Mesendoderm (in vitro differentiated cells): ENCODE results near the gene CDK16.

Source experiments
- DNase-seq: peaks from one replicate; pipeline ENCODE4 v3.0.0; 2013
- H2AK5ac ChIP-seq: 2 replicates; pipeline ENCODE4 v1.6.1; 2013; ENCODE audit warnings: low read length, inconsistent platforms
- H2BK120ac ChIP-seq: 2 replicates; pipeline ENCODE4 v1.6.1; 2013; ENCODE audit warnings: low read depth, mild to moderate bottlenecking, low read length, moderate library complexity, mixed read lengths
- H2BK15ac ChIP-seq: replicated peaks from 2 replicates; pipeline ENCODE4 v1.6.1; 2013; ENCODE audit warnings: low read depth, mild to moderate bottlenecking, moderate library complexity
- H2BK5ac ChIP-seq: 2 replicates; pipeline ENCODE4 v1.6.1; 2013; ENCODE audit warnings: low read length, inconsistent platforms
- H3K18ac ChIP-seq: 2 replicates; pipeline ENCODE4 v1.6.1; 2013; ENCODE audit warnings: mild to moderate bottlenecking, low read length, mixed read lengths
- H3K23ac ChIP-seq: one replicate; pipeline ENCODE4 v1.6.1; 2013; ENCODE audit warnings: low read length
- H3K27ac ChIP-seq: 2 replicates; pipeline ENCODE4 v1.5.1; 2013; ENCODE audit warnings: low read depth, mild to moderate bottlenecking, inconsistent platforms, low read length, moderate library complexity
- H3K27me3 ChIP-seq: 2 replicates; pipeline ENCODE4 v1.6.1; 2013; ENCODE audit warnings: low read length, control low read depth, mild to moderate bottlenecking, inconsistent platforms; ENCODE audit not compliant: insufficient read depth, poor library complexity
- H3K36me3 ChIP-seq: 2 replicates; pipeline ENCODE4 v1.6.1; 2013; ENCODE audit warnings: low read length, inconsistent platforms; ENCODE audit not compliant: control insufficient read depth, insufficient read depth
- H3K4ac ChIP-seq: one replicate; pipeline ENCODE4 v1.6.1; 2013; ENCODE audit warnings: low read depth, mild to moderate bottlenecking, low read length, moderate library complexity
- H3K4me1 ChIP-seq: 2 replicates; pipeline ENCODE4 v1.6.1; 2013; ENCODE audit warnings: low read depth, low read length, inconsistent platforms; ENCODE audit not compliant: control insufficient read depth
- H3K4me2 ChIP-seq: 2 replicates; pipeline ENCODE4 v1.6.1; 2013; ENCODE audit warnings: low read length
- H3K4me3 ChIP-seq: 2 replicates; pipeline ENCODE4 v1.5.1; 2013; ENCODE audit warnings: mild to moderate bottlenecking, low read length
- H3K56ac ChIP-seq: one replicate; pipeline ENCODE4 v1.6.1; 2013; ENCODE audit warnings: low read length
- H3K79me1 ChIP-seq: 2 replicates; pipeline ENCODE4 v1.6.1; 2013; ENCODE audit warnings: low read length, inconsistent platforms
- H3K79me2 ChIP-seq: 2 replicates; pipeline ENCODE4 v1.6.1; 2013; ENCODE audit warnings: mild to moderate bottlenecking, low read length; ENCODE audit not compliant: control insufficient read depth, insufficient read depth
- H3K9ac ChIP-seq: 2 replicates; pipeline ENCODE4 v1.6.1; 2013; ENCODE audit warnings: low read length, inconsistent platforms
- H4K5ac ChIP-seq: one replicate; pipeline ENCODE4 v1.6.1; 2013; ENCODE audit warnings: low read length
- H4K8ac ChIP-seq: one replicate; pipeline ENCODE4 v1.6.1; 2013; ENCODE audit warnings: low read depth, mild to moderate bottlenecking, control low read depth, low read length, moderate library complexity
- WGBS: extraction: QIAGEN DNeasy Blood & Tissue Kit; methylation state at CpG from one replicate; pipeline ENCODE4 v1.1.7; 2013; ENCODE audit warnings: low lambda C conversion rate, missing lambda C conversion rate; ENCODE audit not compliant: insufficient coverage; ENCODE audit errors: extremely low coverage; 5-methylcytosine and 5-hydroxymethylcytosine counted together

CDK16 gene

DNA sequence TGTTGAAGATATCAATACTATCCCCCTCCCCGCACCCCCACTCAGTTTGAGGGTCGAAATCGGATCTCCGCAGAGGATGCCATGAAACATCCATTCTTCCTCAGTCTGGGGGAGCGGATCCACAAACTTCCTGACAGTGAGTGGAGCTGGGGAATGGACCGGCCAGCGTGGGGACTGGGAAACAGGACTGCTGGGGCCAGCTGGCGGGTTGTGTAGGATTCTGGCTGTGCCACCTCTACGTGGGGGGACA is 8.8 kb downstream of the CDK16 start:
- Histone ChIP-seq H2AK5ac (no peak overlapping the region), H3K4me1 (no peaks in the 10 kb centered on the region), H4K5ac (no peak overlapping the region), H3K56ac (no peak overlapping the region), H2BK15ac (no peak overlapping the region), H3K27ac (no peak overlapping the region), H3K36me3 (peaks cover 2% of the 10 kb centered on the region), H4K8ac (no peak overlapping the region), H3K9ac (no peak overlapping the region), H3K23ac (no peak overlapping the region), H3K4ac (no peak overlapping the region), H3K4me3 (no peak overlapping the region), H3K4me2 (no peak overlapping the region), H3K79me1 (no peaks in the 10 kb centered on the region), H3K79me2 (no peaks in the 10 kb centered on the region), H3K27me3 (no peaks in the 10 kb centered on the region), H2BK5ac (no peak overlapping the region), H2BK120ac (no peak overlapping the region), H3K18ac (no peak overlapping the region)
- DNase-seq, result no peak
- WGBS, result no CpG with 5 or more reads among the region's 9 CpGs

DNA sequence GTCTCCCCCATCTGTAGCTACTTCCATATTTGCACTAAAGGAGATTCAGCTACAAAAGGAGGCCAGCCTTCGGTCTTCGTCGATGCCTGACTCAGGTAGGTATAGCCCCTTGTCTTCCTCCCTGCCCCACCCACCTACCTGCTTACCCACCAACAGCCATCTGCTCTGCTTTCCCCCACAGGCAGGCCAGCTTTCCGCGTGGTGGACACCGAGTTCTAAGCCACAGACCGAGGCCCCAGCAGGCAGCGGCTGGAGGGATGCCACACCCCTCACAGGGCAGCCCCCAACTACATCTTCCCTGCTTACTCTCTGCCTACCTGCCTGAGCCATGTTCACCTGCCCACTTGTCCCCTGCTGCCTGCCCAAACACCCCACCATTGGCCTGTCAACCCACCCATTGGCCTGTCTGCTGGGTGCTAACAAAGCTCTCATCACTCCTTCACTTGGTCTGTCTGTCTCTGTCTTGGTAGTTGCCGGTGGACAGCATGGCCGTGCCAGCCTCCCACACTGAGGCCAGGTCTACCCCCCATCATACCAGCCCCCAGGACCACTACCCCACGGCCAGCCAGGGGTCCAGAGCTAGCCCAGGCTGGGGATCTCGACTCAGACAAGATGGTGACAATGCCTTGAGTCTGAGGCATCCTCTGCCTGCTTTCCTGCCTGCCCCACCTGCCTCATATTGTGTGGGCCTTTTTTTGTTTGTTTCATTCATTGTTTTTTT is 10.2 kb downstream of the CDK16 start:
- Histone ChIP-seq H3K4ac (no peak overlapping the region), H2BK5ac (no peak overlapping the region), H3K36me3 (peaks cover 2% of the 10 kb centered on the region), H3K4me2 (no peak overlapping the region), H3K4me1 (no peaks in the 10 kb centered on the region), H2BK120ac (no peak overlapping the region), H3K18ac (no peak overlapping the region), H3K27me3 (no peaks in the 10 kb centered on the region), H3K27ac (no peak overlapping the region), H4K8ac (no peak overlapping the region), H4K5ac (no peak overlapping the region), H2BK15ac (no peak overlapping the region), H3K23ac (no peak overlapping the region), H3K79me1 (no peaks in the 10 kb centered on the region), H2AK5ac (no peak overlapping the region), H3K4me3 (no peak overlapping the region), H3K9ac (no peak overlapping the region), H3K56ac (no peak overlapping the region), H3K79me2 (no peaks in the 10 kb centered on the region)
- no peak for DNase-seq
- WGBS, result no CpG with 5 or more reads among the region's 12 CpGs

DNA sequence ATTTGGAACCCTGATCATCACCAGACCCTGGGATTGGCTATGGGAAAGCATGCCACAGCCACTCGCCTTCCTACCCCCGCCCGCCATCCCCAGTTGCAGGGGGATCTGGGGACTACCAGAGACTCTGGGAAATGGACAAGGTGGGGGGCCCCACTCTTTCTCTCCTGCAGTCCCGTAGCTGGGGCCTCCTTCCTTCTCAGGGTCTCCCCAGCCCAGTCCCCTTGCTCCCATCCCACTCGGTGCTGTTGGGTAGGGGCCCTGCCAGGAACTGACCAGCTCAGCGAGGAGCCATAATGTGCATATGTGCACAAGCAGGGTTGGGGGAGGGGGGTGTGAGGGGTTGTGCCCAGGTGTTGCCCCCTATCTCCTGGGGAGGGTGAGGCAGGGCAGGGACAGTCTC is 10.9 kb downstream of the CDK16 start:
- DNase-seq, result no peak

DNA sequence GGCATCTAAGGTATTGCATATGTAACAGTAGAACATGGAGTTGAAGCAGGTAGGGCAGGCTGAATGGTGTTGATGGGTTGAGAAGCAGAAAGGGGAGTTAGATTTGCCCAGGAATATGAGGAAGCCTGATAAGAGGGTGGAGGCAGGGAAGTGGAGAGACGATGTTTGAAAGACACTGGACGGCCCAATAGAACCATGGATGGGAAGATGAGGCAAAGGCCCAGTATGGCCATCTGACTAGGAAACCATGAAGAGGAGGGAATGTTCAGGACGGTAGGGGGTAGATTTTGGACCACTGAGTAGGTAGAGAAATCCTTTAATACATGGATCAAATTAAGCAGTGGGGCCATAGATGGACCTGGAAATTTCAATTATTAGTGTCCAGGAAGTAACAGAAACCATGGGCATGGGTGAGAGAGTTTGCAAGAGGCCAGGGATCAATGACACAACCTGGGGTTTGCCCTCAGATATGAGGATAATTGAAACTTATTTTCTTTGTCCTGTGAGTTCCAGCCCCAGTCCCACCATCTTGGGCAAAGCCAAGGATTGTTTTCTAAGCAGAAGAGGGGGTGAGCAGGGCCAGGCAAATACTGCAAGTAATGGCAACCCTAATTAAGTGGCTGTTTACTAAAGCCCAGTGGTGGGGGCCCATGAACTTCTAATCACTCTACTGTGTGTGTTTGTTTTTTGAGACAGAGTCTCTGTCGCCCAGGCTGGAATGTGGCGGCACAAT is 11.8 kb downstream of the CDK16 start:
- H3K23ac ChIP-seq, result no peak overlapping the region
- no peaks in the 10 kb centered on the region for H3K79me1 ChIP-seq
- no peaks in the 10 kb centered on the region for H3K4me1 ChIP-seq
- H2AK5ac ChIP-seq, result no peak overlapping the region
- H3K36me3 ChIP-seq, result peaks cover 2% of the 10 kb centered on the region
- H3K9ac ChIP-seq, result no peak overlapping the region
- H4K8ac ChIP-seq, result no peak overlapping the region
- no peak overlapping the region for H3K4me3 ChIP-seq
- no peak overlapping the region for H2BK5ac ChIP-seq
- no CpG with 5 or more reads among the region's 5 CpGs for WGBS
- H3K4ac ChIP-seq, result no peak overlapping the region
- no peak overlapping the region for H3K4me2 ChIP-seq
- H4K5ac ChIP-seq, result no peak overlapping the region
- H3K79me2 ChIP-seq, result peaks cover 2% of the 10 kb centered on the region
- no peak overlapping the region for H3K27ac ChIP-seq
- H2BK15ac ChIP-seq, result no peak overlapping the region
- H3K56ac ChIP-seq, result no peak overlapping the region
- no peak for DNase-seq
- no peak overlapping the region for H2BK120ac ChIP-seq
- no peaks in the 10 kb centered on the region for H3K27me3 ChIP-seq
- H3K18ac ChIP-seq, result no peak overlapping the region

More for the DNA sequence above, 10.9 kb downstream of the CDK16 start:
- Histone ChIP-seq H4K8ac (no peak overlapping the region), H2BK120ac (no peak overlapping the region), H3K27me3 (no peaks in the 10 kb centered on the region), H3K4ac (no peak overlapping the region), H3K18ac (no peak overlapping the region), H3K79me1 (no peaks in the 10 kb centered on the region), H3K79me2 (no peaks in the 10 kb centered on the region), H3K27ac (no peak overlapping the region), H3K36me3 (peaks cover 2% of the 10 kb centered on the region), H3K23ac (no peak overlapping the region), H2BK15ac (no peak overlapping the region), H3K4me2 (no peak overlapping the region), H3K56ac (no peak overlapping the region), H4K5ac (no peak overlapping the region), H2BK5ac (no peak overlapping the region), H3K4me1 (no peaks in the 10 kb centered on the region), H2AK5ac (no peak overlapping the region), H3K9ac (no peak overlapping the region), H3K4me3 (no peak overlapping the region)
- WGBS, result no CpG with 5 or more reads among the region's 6 CpGs

DNA sequence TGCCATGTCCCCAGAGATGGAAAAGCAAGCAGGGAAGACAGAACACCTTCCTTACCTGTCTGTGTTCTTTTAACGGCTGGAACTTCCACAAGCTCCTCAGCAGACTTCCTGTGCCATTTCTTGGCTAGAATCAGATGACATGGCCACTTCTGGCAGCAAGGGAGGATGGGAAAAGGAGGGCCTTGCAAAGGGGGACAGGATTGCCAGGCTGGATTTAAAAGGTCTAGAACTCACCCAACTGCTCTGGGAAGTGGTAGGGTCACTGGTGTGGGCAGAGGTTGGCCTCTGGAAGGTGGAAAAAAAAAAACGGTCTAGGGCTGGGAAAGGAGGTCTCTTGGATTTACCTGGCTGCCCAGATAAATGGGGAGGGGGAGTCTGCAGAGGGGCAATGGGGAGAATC is 12.7 kb downstream of the CDK16 start:
- Histone ChIP-seq H3K9ac (no peak overlapping the region), H3K27me3 (no peaks in the 10 kb centered on the region), H2AK5ac (no peak overlapping the region), H3K4me1 (no peaks in the 10 kb centered on the region), H3K36me3 (peaks cover 2% of the 10 kb centered on the region), H4K5ac (no peak overlapping the region), H2BK15ac (no peak overlapping the region), H2BK5ac (no peak overlapping the region), H3K56ac (no peak overlapping the region), H3K4me2 (no peak overlapping the region), H3K4ac (no peak overlapping the region), H3K18ac (no peak overlapping the region), H3K79me1 (no peaks in the 10 kb centered on the region), H3K23ac (no peak overlapping the region), H3K79me2 (peaks cover 10% of the 10 kb centered on the region), H2BK120ac (no peak overlapping the region), H3K4me3 (no peak overlapping the region), H4K8ac (no peak overlapping the region), H3K27ac (no peak overlapping the region)
- no peak for DNase-seq
- no CpG with 5 or more reads among the region's 2 CpGs for WGBS
